Measurements from ENCODE around the gene RGS6. TPM values are rescaled to one million over a fixed set of nuclear protein-coding genes. Genes with fewer than 3 reads are reported as not detected.

The RGS6 gene
- total RNA-seq, 4 donors from 2014 or later, result 0.46 to 3.7 (median 1.6) TPM

GRCh38 chr14:72094844-72095582 is 162.8 kb downstream of the RGS6 start:
- no peak for DNase-seq
- ATAC-seq, result no peak
- Histone ChIP-seq H3K27ac (no peak overlapping the region), H3K4me1 (no peaks in the 10 kb centered on the region), H3K27me3 (no peaks in the 10 kb centered on the region), H3K9me3 (no peaks in the 10 kb centered on the region), H3K4me3 (no peak overlapping the region), H3K36me3 (no peaks in the 10 kb centered on the region)
- no peak for TF ChIP-seq POLR2A (IDR thresholded peaks at IDR 0.05)
- TF ChIP-seq CTCF (IDR thresholded peaks at IDR 0.05 in 4 of 5, conservative IDR thresholded peaks at IDR 0.05 in 1 of 5), result no peak
- intact Hi-C loops (cut with DNase I; ENCODE audit: low total_unique reads), result no loop called here
- in situ Hi-C loops (cut with MboI; ENCODE audit: low sequenced_read_pairs in 4 of 4), result no loop called here

DNA sequence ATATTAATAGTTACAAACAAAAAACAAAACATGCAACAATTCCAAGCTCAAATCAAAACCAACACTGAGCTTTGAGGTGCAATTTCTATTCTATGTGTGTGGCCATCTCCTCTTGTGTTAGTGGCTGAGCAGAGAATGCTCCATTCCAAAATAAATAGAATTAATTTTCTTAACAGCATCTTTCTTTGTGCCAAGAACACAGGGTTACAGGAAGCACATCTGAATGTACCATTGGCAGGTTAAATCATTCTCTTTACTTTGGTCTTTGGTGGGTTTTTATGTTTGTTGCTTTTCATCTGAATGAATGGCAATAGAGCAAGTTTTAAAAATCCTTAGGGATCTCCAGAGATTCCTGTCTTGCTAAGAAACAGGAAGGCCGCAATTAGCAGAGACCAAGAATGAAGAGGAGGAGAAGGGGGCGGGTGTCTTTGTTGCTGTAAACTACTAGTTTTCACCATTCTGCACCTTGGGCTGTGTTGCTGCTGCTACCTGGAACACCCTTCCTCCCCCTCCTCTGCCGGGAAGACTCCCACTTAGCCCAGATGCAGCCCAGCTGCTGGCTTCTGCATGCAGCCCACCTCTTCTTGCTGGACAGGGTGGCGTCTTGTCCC is 165.0 kb downstream of the RGS6 start:
- in situ Hi-C loops (cut with MboI; ENCODE audit: low sequenced_read_pairs in 4 of 4), result no loop called here
- DNase-seq (no peak), ATAC-seq (no peak)
- H3K4me1 ChIP-seq, result no peaks in the 10 kb centered on the region
- no peak overlapping the region for H3K27ac ChIP-seq
- TF ChIP-seq CTCF (IDR thresholded peaks at IDR 0.05 in 4 of 5, conservative IDR thresholded peaks at IDR 0.05 in 1 of 5), result no peak
- TF ChIP-seq POLR2A (IDR thresholded peaks at IDR 0.05), result no peak
- no peaks in the 10 kb centered on the region for H3K9me3 ChIP-seq
- no peaks in the 10 kb centered on the region for H3K36me3 ChIP-seq
- H3K4me3 ChIP-seq, result no peak overlapping the region
- H3K27me3 ChIP-seq, result no peaks in the 10 kb centered on the region
- intact Hi-C loops (cut with DNase I; ENCODE audit: low total_unique reads), result no loop called here

- no peaks in the 10 kb centered on the region for H3K36me3 ChIP-seq
- intact Hi-C loops (cut with DNase I; ENCODE audit: low total_unique reads), result no loop called here
- no peaks in the 10 kb centered on the region for H3K4me1 ChIP-seq
- H3K4me3 ChIP-seq, result no peak overlapping the region
- no peaks in the 10 kb centered on the region for H3K9me3 ChIP-seq
- in situ Hi-C loops (cut with MboI; ENCODE audit: low sequenced_read_pairs in 4 of 4), result no loop called here
- H3K27ac ChIP-seq, result no peak overlapping the region
- DNase-seq (no peak), ATAC-seq (no peak)
- TF ChIP-seq POLR2A (IDR thresholded peaks at IDR 0.05), result no peak
- TF ChIP-seq CTCF (IDR thresholded peaks at IDR 0.05 in 4 of 5, conservative IDR thresholded peaks at IDR 0.05 in 1 of 5), result no peak
- no peaks in the 10 kb centered on the region for H3K27me3 ChIP-seq
These were observed 166.0 kb downstream of the RGS6 start for GRCh38 chr14:72098210-72098609.

DNA sequence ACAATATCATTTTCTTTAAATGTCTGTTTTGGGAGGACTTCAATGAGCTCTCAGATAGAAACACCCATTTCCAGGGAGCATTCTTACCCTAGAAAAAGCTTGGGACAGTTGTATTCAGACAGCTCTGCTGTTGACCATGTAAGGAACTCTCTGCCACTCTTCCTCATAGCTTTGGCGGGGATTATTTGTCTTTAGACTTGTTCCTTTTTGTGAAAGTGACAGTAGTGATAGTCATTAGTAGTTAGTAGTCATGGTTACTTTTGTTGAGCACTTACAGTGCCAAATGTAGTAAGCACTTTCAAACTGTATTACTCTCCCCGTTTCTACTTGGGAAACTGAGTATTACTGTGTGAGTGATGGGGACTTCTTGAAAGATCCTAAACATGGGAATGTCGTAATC is 167.3 kb downstream of the RGS6 start:
- Histone ChIP-seq H3K4me1 (no peaks in the 10 kb centered on the region), H3K9me3 (no peaks in the 10 kb centered on the region), H3K27ac (no peak overlapping the region), H3K27me3 (no peaks in the 10 kb centered on the region), H3K4me3 (no peak overlapping the region), H3K36me3 (no peaks in the 10 kb centered on the region)
- DNase-seq, result no peak
- TF ChIP-seq POLR2A (IDR thresholded peaks at IDR 0.05) (no peak), CTCF (IDR thresholded peaks at IDR 0.05 in 4 of 5, conservative IDR thresholded peaks at IDR 0.05 in 1 of 5) (no peak)
- in situ Hi-C loops (cut with MboI; ENCODE audit: low sequenced_read_pairs in 4 of 4), result no loop called here
- ATAC-seq, result no peak
- intact Hi-C loops (cut with DNase I; ENCODE audit: low total_unique reads), result no loop called here

Data from gastrocnemius medialis (tissue), 4 donors.